ENCODE results near the gene DHX9.

Gene DHX9

GRCh38 chr1:182860658-182861057 lies 21.5 kb downstream of the DHX9 start:
- peaks cover 67% of the 10 kb centered on the region for H3K79me2 ChIP-seq (ENCODE audit: control insufficient read depth, low read length)
- no peaks in the 10 kb centered on the region for H3K27me3 ChIP-seq (ENCODE audit: control insufficient read depth, low read length)
- peaks cover 11% of the 10 kb centered on the region; the same call in 1 of the 2 replicates for H3F3A ChIP-seq (ENCODE audit: control insufficient read depth, insufficient read depth)
- H3K9me3 ChIP-seq (ENCODE audit: control insufficient read depth, insufficient read depth, low read length) = no peaks in the 10 kb centered on the region
- no peaks in the 10 kb centered on the region for H3K4me1 ChIP-seq (ENCODE audit: control insufficient read depth, low read length)
- H4K20me1 ChIP-seq (ENCODE audit: control insufficient read depth, insufficient read depth, low read depth, low read length) = 0 out of 2 replicates have a peak, but pooled peaks cover 3% of the 10 kb centered on the region
- no peaks in the 10 kb centered on the region for H3K9me2 ChIP-seq (replicated peaks; ENCODE audit: control insufficient read depth, low read length)
- no peak overlapping the region for H3K4me3 ChIP-seq (ENCODE audit: low read length)
- no peak for TF ChIP-seq EZH2phosphoT487 (IDR thresholded peaks at IDR 0.05; ENCODE audit: borderline replicate concordance, low read length)
- no peak for TF ChIP-seq CTCF (IDR thresholded peaks at IDR 0.05; ENCODE audit: low read depth, low read length, poor library complexity, severe bottlenecking)
- peaks cover 100% of the 10 kb centered on the region for H3K36me3 ChIP-seq (ENCODE audit: control insufficient read depth, low read length)
- no peak overlapping the region for H3K4me2 ChIP-seq (ENCODE audit: low read length)
- no peak overlapping the region for H3K27ac ChIP-seq (ENCODE audit: low read depth, low read length)

DNA sequence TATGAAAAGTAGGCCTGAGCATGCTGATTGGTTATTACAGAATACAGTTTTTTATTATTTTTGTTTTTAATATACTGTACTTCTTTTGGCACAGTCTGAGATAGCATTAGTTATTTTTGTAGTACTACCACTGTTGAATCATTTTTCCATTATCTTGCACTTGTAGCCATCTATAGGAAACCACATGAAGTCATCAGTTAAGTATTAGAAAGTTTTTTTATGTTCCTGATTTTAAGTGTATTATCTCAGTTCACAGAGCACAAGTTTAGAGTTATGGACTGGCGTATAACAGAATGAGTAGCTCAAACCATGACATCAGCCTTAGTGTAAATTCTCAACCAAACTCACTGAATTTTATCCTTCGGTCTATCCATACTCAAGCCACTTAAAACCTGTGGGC lies 22.8 kb downstream of the DHX9 start:
- Histone ChIP-seq H3F3A (ENCODE audit: control insufficient read depth, insufficient read depth) (peaks cover 11% of the 10 kb centered on the region; the same call in 1 of the 2 replicates), H3K9me3 (ENCODE audit: control insufficient read depth, insufficient read depth, low read length) (no peaks in the 10 kb centered on the region), H3K79me2 (ENCODE audit: control insufficient read depth, low read length) (peaks cover 67% of the 10 kb centered on the region), H3K27me3 (ENCODE audit: control insufficient read depth, low read length) (no peaks in the 10 kb centered on the region), H3K4me2 (ENCODE audit: low read length) (no peak overlapping the region), H4K20me1 (ENCODE audit: control insufficient read depth, insufficient read depth, low read depth, low read length) (0 out of 2 replicates have a peak, but pooled peaks cover 3% of the 10 kb centered on the region), H3K4me3 (ENCODE audit: low read length) (no peak overlapping the region), H3K36me3 (ENCODE audit: control insufficient read depth, low read length) (peaks cover 100% of the 10 kb centered on the region), H3K9me2 (replicated peaks; ENCODE audit: control insufficient read depth, low read length) (no peaks in the 10 kb centered on the region), H3K27ac (ENCODE audit: low read depth, low read length) (no peak overlapping the region), H3K4me1 (ENCODE audit: control insufficient read depth, low read length) (no peaks in the 10 kb centered on the region)
- TF ChIP-seq CTCF (IDR thresholded peaks at IDR 0.05; ENCODE audit: low read depth, low read length, poor library complexity, severe bottlenecking) (no peak), EZH2phosphoT487 (IDR thresholded peaks at IDR 0.05; ENCODE audit: borderline replicate concordance, low read length) (no peak)

- Histone ChIP-seq H3K4me2 (ENCODE audit: low read length) (no peak overlapping the region), H4K20me1 (ENCODE audit: control insufficient read depth, insufficient read depth, low read depth, low read length) (0 out of 2 replicates have a peak, but pooled peaks cover under 1% of the 10 kb centered on the region), H3K79me2 (ENCODE audit: control insufficient read depth, low read length) (peaks cover 59% of the 10 kb centered on the region), H3K27me3 (ENCODE audit: control insufficient read depth, low read length) (no peaks in the 10 kb centered on the region), H3K36me3 (ENCODE audit: control insufficient read depth, low read length) (peaks cover 100% of the 10 kb centered on the region), H3K9me3 (ENCODE audit: control insufficient read depth, insufficient read depth, low read length) (no peaks in the 10 kb centered on the region), H3K9me2 (replicated peaks; ENCODE audit: control insufficient read depth, low read length) (no peaks in the 10 kb centered on the region), H3K27ac (ENCODE audit: low read depth, low read length) (no peak overlapping the region), H3K4me3 (ENCODE audit: low read length) (no peak overlapping the region), H3F3A (ENCODE audit: control insufficient read depth, insufficient read depth) (peaks cover 7% of the 10 kb centered on the region; the same call in 1 of the 2 replicates), H3K4me1 (ENCODE audit: control insufficient read depth, low read length) (no peaks in the 10 kb centered on the region)
- no peak for TF ChIP-seq EZH2phosphoT487 (IDR thresholded peaks at IDR 0.05; ENCODE audit: borderline replicate concordance, low read length)
- TF ChIP-seq CTCF (IDR thresholded peaks at IDR 0.05; ENCODE audit: low read depth, low read length, poor library complexity, severe bottlenecking) = no peak
Observed at GRCh38 chr1:182862827-182863226, 23.7 kb downstream of the DHX9 start.

Data from DOHH2 (cell line).